MCF 10A (cell line): ENCODE data around the gene MLLT11. TPM values are rescaled to one million over a fixed set of nuclear protein-coding genes. Genes with fewer than 3 reads are reported as not detected.
A peak's percentile ranks its signal among the peaks of the same experiment; 100 is the strongest.

Experiments
- Bru-seq: library from RNA; stranded (reverse); fragments of 400-500 nt; gene quantifications from one replicate; lab custom pipeline; 2021; lab: Mats Ljungman, UMichigan
- BruChase-seq, 2 experiments: library from RNA; stranded (reverse); fragments of 400-500 nt; gene quantifications; one replicate each; lab custom pipeline; 2021; lab: Mats Ljungman, UMichigan
- BruUV-seq: library from RNA; stranded (reverse); fragments of 400-500 nt; replicated peaks from 2 replicates; lab custom pipeline; 2021; lab: Mats Ljungman, UMichigan
- CTCF ChIA-PET: fragments of 300-600 bp; sonication (Branson Sonifier 250); formaldehyde crosslinking; extraction: SDS; loops from one replicate; lab custom pipeline; 2021; ENCODE audit warnings: antibody characterized with exemption, inconsistent platforms; lab: Yijun Ruan, JAX
- POLR2A ChIA-PET: fragments of 300-600, 350-650 bp; sonication (Branson Sonifier 250); formaldehyde crosslinking; extraction: SDS; loops from one replicate; lab custom pipeline; 2020; ENCODE audit warnings: antibody characterized with exemption, inconsistent platforms; lab: Yijun Ruan, JAX
- DNase-seq: peaks from one replicate; pipeline ENCODE4 v3.0.0-alpha.2; 2018; ENCODE audit not compliant: unreplicated experiment
- H3K27ac Mint-ChIP-seq: one replicate; pipeline ENCODE4 v1.8.0; 2022; ENCODE audit warnings: mild to moderate bottlenecking, low read depth, mixed read lengths; ENCODE audit not compliant: unreplicated experiment
- H3K27me3 Mint-ChIP-seq: one replicate; pipeline ENCODE4 v1.8.0; 2022; ENCODE audit warnings: mixed read lengths; ENCODE audit not compliant: insufficient read depth, unreplicated experiment
- H3K36me3 Mint-ChIP-seq: one replicate; pipeline ENCODE4 v1.8.0; 2022; ENCODE audit warnings: mild to moderate bottlenecking, moderate library complexity, mixed read lengths; ENCODE audit not compliant: insufficient read depth, unreplicated experiment
- H3K4me1 Mint-ChIP-seq: one replicate; pipeline ENCODE4 v1.8.0; 2022; ENCODE audit warnings: mixed read lengths; ENCODE audit not compliant: insufficient read depth, unreplicated experiment
- H3K4me3 Mint-ChIP-seq: one replicate; pipeline ENCODE4 v1.8.0; 2022; ENCODE audit warnings: mild to moderate bottlenecking, moderate library complexity, mixed read lengths; ENCODE audit not compliant: unreplicated experiment
- H3K9me3 Mint-ChIP-seq: one replicate; pipeline ENCODE4 v1.8.0; 2022; ENCODE audit warnings: mixed read lengths; ENCODE audit not compliant: unreplicated experiment
- intact Hi-C: fragments of 100-400 bp; cut with micrococcal nuclease; formaldehyde crosslinking; loops from 2 replicates; pipeline ENCODE4 v1.14.1; 2022
- long read RNA-seq: library from polyadenylated mRNA; stranded (forward); transcript quantifications from one replicate; pipeline ENCODE4 v2.0.0, GENCODE V29; 2022
- total RNA-seq: library from RNA; stranded (reverse); gene quantifications from 2 replicates; pipeline ENCODE4 v1.2.3, GENCODE V29; 2022
- TF ChIP-seq, protein P1 (sequence below): fragments of 200-600 bp; IDR thresholded peaks from one replicate; pipeline ENCODE4 v1.8.0; 2022; ENCODE audit warnings: antibody characterized with exemption, mild to moderate bottlenecking; ENCODE audit not compliant: unreplicated experiment

Gene MLLT11, protein sequence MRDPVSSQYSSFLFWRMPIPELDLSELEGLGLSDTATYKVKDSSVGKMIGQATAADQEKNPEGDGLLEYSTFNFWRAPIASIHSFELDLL
- total RNA-seq, result 0.86 and 1.3 TPM in 2 replicates
- percentile 36 among the genes with signal in this experiment for Bru-seq, nascent RNA
- percentile 55 among the genes with signal in this experiment for BruChase-seq, experiment 1, labeled RNA remaining after a 6-hour chase
- percentile 46 among the genes with signal in this experiment for BruChase-seq, experiment 2, labeled RNA remaining after a 2-hour chase
- long read RNA-seq, full-length matches to known transcripts, result 3 of 3 reads
- long read RNA-seq, partial matches to known transcripts, result 0 of 3 reads
- long read RNA-seq, other reads (novel, unspliced or antisense), result 0 of 3 reads

DNA sequence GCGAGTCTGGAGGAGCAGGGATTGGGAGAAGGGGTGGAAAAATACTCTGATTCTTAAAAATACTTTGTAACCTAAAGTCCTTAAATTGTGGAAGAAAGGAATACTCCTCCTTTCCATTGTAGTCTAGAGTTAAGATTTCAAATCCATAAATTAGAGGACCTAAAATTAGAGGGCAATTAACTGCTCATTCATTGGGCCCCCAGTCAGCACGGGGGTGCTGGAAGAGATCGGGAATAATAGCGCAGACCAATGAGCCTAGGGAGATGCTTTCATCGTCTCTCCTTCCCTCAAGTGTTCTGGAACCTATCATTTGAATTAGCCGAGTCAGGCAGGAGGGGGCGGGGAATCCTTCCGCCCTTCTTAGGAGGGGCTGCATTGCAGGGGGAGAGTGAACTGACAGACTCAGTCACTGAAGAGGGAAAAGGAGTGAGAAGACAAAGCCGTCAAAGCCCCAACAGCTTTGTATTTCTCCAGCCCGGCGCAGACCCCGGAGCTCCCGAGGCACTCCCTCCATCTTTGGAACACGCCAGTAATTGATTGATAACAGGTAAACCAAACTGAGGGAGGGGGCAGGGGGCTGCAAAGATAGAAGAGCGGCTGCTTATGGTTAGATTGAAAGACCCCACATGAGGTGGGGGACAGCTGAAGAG, at the start of gene MLLT11:
Gene MLLT11 (plus strand): TSS at position 391 of the 650 bp plus-strand sequence. CDS start 6,828 bp downstream, outside the sequence.
- DNase-seq, result peak; percentile 61
- intact Hi-C loops, result loop anchor here (5.0 kb wide), 1 partner anchor 498 kb away; no protein-coding TSS in a partner anchor
- Mint-ChIP-seq H3K36me3 (peaks cover 25% of the 10 kb centered on the region), H3K4me3 (peak within 1 kb of the TSS; percentile 82), H3K9me3 (no peaks in the 10 kb centered on the region), H3K4me1 (peaks cover 57% of the 10 kb centered on the region), H3K27me3 (no peaks in the 10 kb centered on the region), H3K27ac (peak within 1 kb of the TSS; percentile 92)
- ChIA-PET CTCF (interaction anchor here (0.5 to 3.0 kb wide), 15 partner anchors 10 to 1112 kb away, joined by 3 to 18 read pairs (median 3); partner anchors contain the start of genes CTSK, GABPB2 and MINDY1), POLR2A (interaction anchor here (0.6 to 9.4 kb wide), 13 partner anchors 11 to 739 kb away, joined by 3 to 90 read pairs (median 5); partner anchors contain the start of genes BNIPL, C1orf56, GABPB2 and MINDY1)
- TSS peak; percentile 19 for BruUV-seq
- TF ChIP-seq, protein P1, sequence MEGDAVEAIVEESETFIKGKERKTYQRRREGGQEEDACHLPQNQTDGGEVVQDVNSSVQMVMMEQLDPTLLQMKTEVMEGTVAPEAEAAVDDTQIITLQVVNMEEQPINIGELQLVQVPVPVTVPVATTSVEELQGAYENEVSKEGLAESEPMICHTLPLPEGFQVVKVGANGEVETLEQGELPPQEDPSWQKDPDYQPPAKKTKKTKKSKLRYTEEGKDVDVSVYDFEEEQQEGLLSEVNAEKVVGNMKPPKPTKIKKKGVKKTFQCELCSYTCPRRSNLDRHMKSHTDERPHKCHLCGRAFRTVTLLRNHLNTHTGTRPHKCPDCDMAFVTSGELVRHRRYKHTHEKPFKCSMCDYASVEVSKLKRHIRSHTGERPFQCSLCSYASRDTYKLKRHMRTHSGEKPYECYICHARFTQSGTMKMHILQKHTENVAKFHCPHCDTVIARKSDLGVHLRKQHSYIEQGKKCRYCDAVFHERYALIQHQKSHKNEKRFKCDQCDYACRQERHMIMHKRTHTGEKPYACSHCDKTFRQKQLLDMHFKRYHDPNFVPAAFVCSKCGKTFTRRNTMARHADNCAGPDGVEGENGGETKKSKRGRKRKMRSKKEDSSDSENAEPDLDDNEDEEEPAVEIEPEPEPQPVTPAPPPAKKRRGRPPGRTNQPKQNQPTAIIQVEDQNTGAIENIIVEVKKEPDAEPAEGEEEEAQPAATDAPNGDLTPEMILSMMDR, result no peak

DNA sequence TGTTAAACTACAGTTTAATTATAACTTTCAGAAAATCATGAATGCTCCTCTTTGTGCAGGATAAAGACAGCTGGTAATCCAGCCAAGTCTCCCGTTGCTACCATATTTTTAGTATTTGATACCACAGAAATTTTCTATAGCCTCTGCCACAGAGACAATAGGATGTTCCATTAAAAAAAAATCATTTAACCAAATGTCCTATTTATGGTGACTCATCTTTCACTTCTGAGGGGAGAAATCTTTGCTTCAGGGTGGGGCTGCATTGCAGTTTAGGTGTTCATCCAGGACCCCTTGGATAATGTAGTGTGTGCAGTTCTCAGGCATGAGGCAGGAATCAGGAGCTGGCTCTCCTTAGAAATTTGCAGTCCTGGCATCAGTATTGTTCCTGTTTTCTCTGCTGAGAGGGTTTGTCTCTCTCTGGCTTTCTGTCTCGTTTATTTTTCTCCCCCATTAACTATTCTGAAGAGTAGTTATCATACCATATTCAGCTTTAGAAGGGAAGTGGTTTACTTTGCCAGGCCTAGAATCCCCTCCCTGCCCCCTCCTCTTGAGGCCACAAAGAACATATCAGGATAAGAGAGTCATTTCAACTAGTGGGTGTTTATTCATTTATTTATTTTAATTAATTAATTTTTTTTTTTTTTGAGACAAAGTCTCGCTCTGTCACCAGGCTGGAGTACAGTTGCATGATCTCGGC, 48.9 kb upstream of the MLLT11 start:
- ChIA-PET CTCF (interaction anchor here (0.8 to 1.6 kb wide), 4 partner anchors 12 to 16 kb away, joined by 3 to 9 read pairs (median 5); no protein-coding TSS in a partner anchor), POLR2A (interaction anchor here (0.6 to 0.7 kb wide), 2 partner anchors 21 to 154 kb away, joined by 4 to 6 read pairs; no protein-coding TSS in a partner anchor)
- Mint-ChIP-seq H3K9me3 (no peaks in the 10 kb centered on the region), H3K27ac (peak overlapping the region; percentile 39), H3K4me1 (peaks cover 23% of the 10 kb centered on the region), H3K27me3 (no peaks in the 10 kb centered on the region), H3K36me3 (peaks cover 28% of the 10 kb centered on the region), H3K4me3 (no peak overlapping the region)
- intact Hi-C loops, result no loop called here
- BruUV-seq, result no TSS peak
- TF ChIP-seq, protein P1, result no peak
- no peak for DNase-seq

DNA sequence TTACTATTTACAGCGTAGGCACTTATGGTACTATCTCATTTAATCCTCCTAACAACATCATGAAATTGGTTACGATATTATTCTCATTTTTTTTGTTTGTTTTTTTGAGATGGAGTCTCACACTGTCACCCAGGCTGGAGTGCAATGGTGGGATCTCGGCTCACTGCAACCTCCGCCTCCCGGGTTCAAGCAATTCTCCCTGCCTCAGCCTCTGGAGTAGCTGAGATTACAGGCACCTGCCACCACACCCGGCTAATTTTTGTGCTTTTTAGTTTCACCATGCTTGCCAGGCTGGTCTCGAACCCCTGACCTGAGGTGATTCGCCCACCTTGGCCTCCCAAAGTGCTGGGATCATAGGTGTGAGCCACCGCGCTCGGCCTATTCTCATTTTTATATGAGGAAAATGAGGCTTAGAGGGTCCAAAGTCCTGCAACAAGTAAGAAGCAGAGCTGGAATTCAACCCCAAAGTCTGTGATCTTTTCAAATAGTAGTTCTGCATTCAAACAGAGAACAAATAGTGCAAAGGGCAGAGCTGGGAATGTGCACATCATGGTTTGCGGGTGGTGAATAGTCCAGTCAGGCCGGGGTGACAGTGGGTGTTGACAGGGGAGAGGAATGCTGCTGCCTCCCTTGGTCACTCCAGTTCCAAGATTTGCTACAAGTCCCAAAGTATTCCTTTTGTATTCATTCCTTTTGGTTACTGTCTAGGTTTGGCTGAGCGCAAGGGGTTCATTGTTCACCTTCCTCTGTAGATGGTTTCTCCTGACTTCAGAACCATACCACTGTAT, 47.3 kb upstream of the MLLT11 start:
- Mint-ChIP-seq H3K4me3 (no peak overlapping the region), H3K9me3 (no peaks in the 10 kb centered on the region), H3K4me1 (peaks cover 9% of the 10 kb centered on the region), H3K36me3 (peaks cover 26% of the 10 kb centered on the region), H3K27ac (no peak overlapping the region), H3K27me3 (no peaks in the 10 kb centered on the region)
- ChIA-PET POLR2A (interaction anchor here (1.0 to 1.2 kb wide), 2 partner anchors 35 to 384 kb away, joined by 3 read pairs; partner anchors contain the start of gene C1orf56), CTCF (interaction anchor here (0.6 to 1.3 kb wide), 4 partner anchors 13 to 283 kb away, joined by 3 to 6 read pairs (median 4); no protein-coding TSS in a partner anchor)
- BruUV-seq, result no TSS peak
- no peak for DNase-seq
- TF ChIP-seq, protein P1, result no peak
- intact Hi-C loops, result no loop called here
